HepG2 (cell line): ENCODE data around the gene ENC1. TPM values are rescaled to one million over a fixed set of nuclear protein-coding genes. Genes with fewer than 3 reads are reported as not detected.

Experiments used
- FIP1L1 ChIP-seq: fragments of 200-400 bp; formaldehyde crosslinking; IDR thresholded peaks from 2 replicates; pipeline ENCODE4 v1.6.1; 2018; ENCODE audit warnings: low read depth, mild to moderate bottlenecking, low read length, moderate library complexity, borderline replicate concordance; ENCODE audit not compliant: insufficient read depth
- KLF15 ChIP-seq: sonication (generic); formaldehyde crosslinking; IDR thresholded peaks from 2 replicates; pipeline ENCODE4 v1.8.1; 2023; ENCODE audit warnings: borderline replicate concordance, mild to moderate bottlenecking, inconsistent platforms, missing genetic modification reagents, mixed read lengths
- KMT2B ChIP-seq: IDR thresholded peaks from 2 replicates; pipeline ENCODE4 v1.6.1; 2016; ENCODE audit warnings: missing genetic modification reagents, missing compliant biosample characterization
- MAFG ChIP-seq: sonication (generic); formaldehyde crosslinking; IDR thresholded peaks from 2 replicates; pipeline ENCODE4 v1.5.1; 2020; ENCODE audit warnings: mild to moderate bottlenecking, missing genetic modification reagents
- MATR3 ChIP-seq: sonication (generic); formaldehyde crosslinking; IDR thresholded peaks from 2 replicates; pipeline ENCODE4 v1.4.0; 2020; ENCODE audit warnings: missing genetic modification reagents
- MEIS2 ChIP-seq: sonication (generic); formaldehyde crosslinking; IDR thresholded peaks from 2 replicates; pipeline ENCODE4 v1.9.0; 2021; ENCODE audit warnings: mild to moderate bottlenecking, missing genetic modification reagents
- RBAK ChIP-seq: sonication (generic); formaldehyde crosslinking; IDR thresholded peaks from 2 replicates; pipeline ENCODE4 v1.5.1; 2020; ENCODE audit warnings: mild to moderate bottlenecking, missing genetic modification reagents
- RBM22 ChIP-seq: fragments of 200-400 bp; formaldehyde crosslinking; optimal IDR thresholded peaks from 2 replicates; pipeline ENCODE3; 2017; ENCODE audit warnings: mild to moderate bottlenecking, low read length, moderate library complexity
- TP53 ChIP-seq: sonication (generic); formaldehyde crosslinking; conservative IDR thresholded peaks from 2 replicates; pipeline ENCODE4 v1.4.0; 2020; ENCODE audit warnings: missing genetic modification reagents
- ZFP41 ChIP-seq: sonication (generic); formaldehyde crosslinking; IDR thresholded peaks from 2 replicates; pipeline ENCODE4 v1.4.0; 2020; ENCODE audit warnings: mild to moderate bottlenecking, missing genetic modification reagents, borderline replicate concordance
- ZMYM2 ChIP-seq: sonication (generic); formaldehyde crosslinking; IDR thresholded peaks from 2 replicates; pipeline ENCODE4 v1.8.0; 2022; ENCODE audit warnings: mild to moderate bottlenecking, missing genetic modification reagents
- ZNF331 ChIP-seq: sonication (generic); formaldehyde crosslinking; IDR thresholded peaks from 2 replicates; pipeline ENCODE4 v1.4.0; 2020; ENCODE audit warnings: missing genetic modification reagents
- ZNF619 ChIP-seq: sonication (generic); formaldehyde crosslinking; IDR thresholded peaks from 2 replicates; pipeline ENCODE4 v1.4.0; 2020; ENCODE audit warnings: mild to moderate bottlenecking, missing genetic modification reagents
- polyA plus RNA-seq, 8 experiments: library from polyadenylated mRNA; depleted of rRNA in 3 of 8; stranded (reverse) in 7 of 8; unstranded in 1 of 8; fragments of >200 nt; fragmentation: Illumina TruSeq in 4 of 8; extraction: Trizol in 4 of 8; gene quantifications; 2 replicates each; pipeline versions ENCODE4 v1.2.1 to v1.2.3, GENCODE V29; 2011 to 2016; ENCODE audit warnings: low read depth in 4 of 8, missing spikeins in 1 of 8, mixed read lengths in 1 of 8; ENCODE audit not compliant: insufficient read depth in 1 of 8
- total RNA-seq, 5 experiments: library from RNA; depleted of rRNA; stranded (reverse); fragments of >200 nt; fragmentation: Illumina TruSeq; extraction: Trizol; gene quantifications; 2 replicates each; pipeline ENCODE4 v1.2.3, GENCODE V29; 2016; ENCODE audit warnings: low read depth in 1 of 5
- TF ChIP-seq, protein P1 (sequence below): sonication (generic); formaldehyde crosslinking; IDR thresholded peaks from 2 replicates; pipeline ENCODE4 v1.8.0; 2022; ENCODE audit warnings: mild to moderate bottlenecking, missing genetic modification reagents; ENCODE audit not compliant: insufficient replicate concordance
- TF ChIP-seq, protein P2 (sequence below): sonication (generic); formaldehyde crosslinking; IDR thresholded peaks from 2 replicates; pipeline ENCODE4 v1.4.0; 2020; ENCODE audit warnings: missing genetic modification reagents
- TF ChIP-seq, protein P3 (sequence below): sonication (generic); formaldehyde crosslinking; IDR thresholded peaks from 2 replicates; pipeline ENCODE4 v1.8.0; 2022; ENCODE audit warnings: mild to moderate bottlenecking, missing genetic modification reagents, borderline replicate concordance
- TF ChIP-seq, protein P4 (sequence below): sonication (generic); formaldehyde crosslinking; IDR thresholded peaks from 2 replicates; pipeline ENCODE4 v1.4.0; 2020; ENCODE audit warnings: missing genetic modification reagents
- TF ChIP-seq, protein P5 (sequence below): IDR thresholded peaks from 2 replicates; pipeline ENCODE4 v1.6.1; 2012; ENCODE audit warnings: low read depth, low read length, improper control_type of control experiment

ENC1 gene
- total and polyA plus RNA-seq, 2 of the 13 experiments (the other 11 are each of a cell fraction or from before 2014, with no cell fraction given), result 63.8 to 64.4 TPM

DNA sequence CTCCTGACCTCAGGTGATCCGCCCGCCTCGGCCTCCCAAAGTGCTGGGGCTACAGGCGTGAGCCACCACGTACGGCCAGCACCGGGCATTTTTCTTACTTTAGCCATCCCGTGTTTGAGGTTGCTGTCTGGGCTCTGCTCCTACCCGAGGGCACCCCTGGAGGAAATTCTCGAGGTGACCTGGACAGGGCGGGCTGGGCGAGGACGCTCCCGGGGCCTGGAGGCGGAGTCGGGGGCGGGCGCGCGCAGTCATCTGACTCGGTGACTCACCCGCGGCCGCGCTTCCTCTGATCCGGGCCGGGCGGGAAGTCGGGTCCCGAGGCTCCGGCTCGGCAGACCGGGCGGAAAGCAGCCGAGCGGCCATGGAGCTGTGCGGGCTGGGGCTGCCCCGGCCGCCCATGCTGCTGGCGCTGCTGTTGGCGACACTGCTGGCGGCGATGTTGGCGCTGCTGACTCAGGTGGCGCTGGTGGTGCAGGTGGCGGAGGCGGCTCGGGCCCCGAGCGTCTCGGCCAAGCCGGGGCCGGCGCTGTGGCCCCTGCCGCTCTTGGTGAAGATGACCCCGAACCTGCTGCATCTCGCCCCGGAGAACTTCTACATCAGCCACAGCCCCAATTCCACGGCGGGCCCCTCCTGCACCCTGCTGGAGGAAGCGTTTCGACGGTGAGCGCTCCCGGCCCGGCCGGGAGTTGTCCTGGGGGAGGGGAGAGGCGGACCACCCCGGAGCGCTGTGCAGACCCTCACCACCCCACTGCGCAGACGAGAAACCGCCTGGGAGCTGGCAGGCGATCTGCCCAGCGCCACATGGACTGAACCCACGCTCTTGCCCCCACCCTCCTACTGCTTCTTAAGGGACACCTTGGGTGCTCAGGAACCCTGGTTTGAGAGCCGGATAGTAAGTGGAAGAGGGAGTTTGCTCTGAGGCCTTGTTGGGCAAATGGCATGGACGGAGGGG is 44.6 kb upstream of the ENC1 start, which contains the start of gene HEXB (continued):
- TF ChIP-seq MEIS2 (CRISPR knock-in tag), result peak; percentile 61; the same call in 1 of the 2 replicates
- TF ChIP-seq RBM22, result no peak
- TF ChIP-seq, protein P1, sequence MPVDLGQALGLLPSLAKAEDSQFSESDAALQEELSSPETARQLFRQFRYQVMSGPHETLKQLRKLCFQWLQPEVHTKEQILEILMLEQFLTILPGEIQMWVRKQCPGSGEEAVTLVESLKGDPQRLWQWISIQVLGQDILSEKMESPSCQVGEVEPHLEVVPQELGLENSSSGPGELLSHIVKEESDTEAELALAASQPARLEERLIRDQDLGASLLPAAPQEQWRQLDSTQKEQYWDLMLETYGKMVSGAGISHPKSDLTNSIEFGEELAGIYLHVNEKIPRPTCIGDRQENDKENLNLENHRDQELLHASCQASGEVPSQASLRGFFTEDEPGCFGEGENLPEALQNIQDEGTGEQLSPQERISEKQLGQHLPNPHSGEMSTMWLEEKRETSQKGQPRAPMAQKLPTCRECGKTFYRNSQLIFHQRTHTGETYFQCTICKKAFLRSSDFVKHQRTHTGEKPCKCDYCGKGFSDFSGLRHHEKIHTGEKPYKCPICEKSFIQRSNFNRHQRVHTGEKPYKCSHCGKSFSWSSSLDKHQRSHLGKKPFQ (CRISPR knock-in tag), result no peak
- TF ChIP-seq ZNF619 (CRISPR knock-in tag), result 0 out of 2 replicates have a peak, but pooled peaks have one; percentile 25
- TF ChIP-seq KLF15 (CRISPR knock-in tag), result no peak
- no peak for TF ChIP-seq MATR3
- no peak for TF ChIP-seq FIP1L1
- TF ChIP-seq TP53 (CRISPR knock-in tag), result no peak
- TF ChIP-seq, protein P2, sequence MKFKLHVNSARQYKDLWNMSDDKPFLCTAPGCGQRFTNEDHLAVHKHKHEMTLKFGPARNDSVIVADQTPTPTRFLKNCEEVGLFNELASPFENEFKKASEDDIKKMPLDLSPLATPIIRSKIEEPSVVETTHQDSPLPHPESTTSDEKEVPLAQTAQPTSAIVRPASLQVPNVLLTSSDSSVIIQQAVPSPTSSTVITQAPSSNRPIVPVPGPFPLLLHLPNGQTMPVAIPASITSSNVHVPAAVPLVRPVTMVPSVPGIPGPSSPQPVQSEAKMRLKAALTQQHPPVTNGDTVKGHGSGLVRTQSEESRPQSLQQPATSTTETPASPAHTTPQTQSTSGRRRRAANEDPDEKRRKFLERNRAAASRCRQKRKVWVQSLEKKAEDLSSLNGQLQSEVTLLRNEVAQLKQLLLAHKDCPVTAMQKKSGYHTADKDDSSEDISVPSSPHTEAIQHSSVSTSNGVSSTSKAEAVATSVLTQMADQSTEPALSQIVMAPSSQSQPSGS (CRISPR knock-in tag), result peak; percentile 62; the same call in 1 of the 2 replicates
- TF ChIP-seq ZNF331 (CRISPR knock-in tag), result peak; percentile 73
- TF ChIP-seq ZMYM2 (CRISPR knock-in tag), result peak; percentile 74
- TF ChIP-seq, protein P3, sequence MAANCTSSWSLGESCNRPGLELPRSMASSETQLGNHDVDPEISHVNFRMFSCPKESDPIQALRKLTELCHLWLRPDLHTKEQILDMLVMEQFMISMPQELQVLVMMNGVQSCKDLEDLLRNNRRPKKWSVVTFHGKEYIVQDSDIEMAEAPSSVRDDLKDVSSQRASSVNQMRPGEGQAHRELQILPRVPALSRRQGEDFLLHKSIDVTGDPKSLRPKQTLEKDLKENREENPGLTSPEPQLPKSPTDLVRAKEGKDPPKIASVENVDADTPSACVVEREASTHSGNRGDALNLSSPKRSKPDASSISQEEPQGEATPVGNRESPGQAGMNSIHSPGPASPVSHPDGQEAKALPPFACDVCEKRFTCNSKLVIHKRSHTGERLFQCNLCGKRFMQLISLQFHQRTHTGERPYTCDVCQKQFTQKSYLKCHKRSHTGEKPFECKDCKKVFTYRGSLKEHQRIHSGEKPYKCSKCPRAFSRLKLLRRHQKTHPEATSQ (CRISPR knock-in tag), result 0 out of 2 replicates have a peak, but pooled peaks have one; percentile 46
- no peak for TF ChIP-seq MAFG
- TF ChIP-seq KMT2B (CRISPR knock-in tag), result 0 out of 2 replicates have a peak, but pooled peaks have one; percentile 49
- TF ChIP-seq, protein P4, sequence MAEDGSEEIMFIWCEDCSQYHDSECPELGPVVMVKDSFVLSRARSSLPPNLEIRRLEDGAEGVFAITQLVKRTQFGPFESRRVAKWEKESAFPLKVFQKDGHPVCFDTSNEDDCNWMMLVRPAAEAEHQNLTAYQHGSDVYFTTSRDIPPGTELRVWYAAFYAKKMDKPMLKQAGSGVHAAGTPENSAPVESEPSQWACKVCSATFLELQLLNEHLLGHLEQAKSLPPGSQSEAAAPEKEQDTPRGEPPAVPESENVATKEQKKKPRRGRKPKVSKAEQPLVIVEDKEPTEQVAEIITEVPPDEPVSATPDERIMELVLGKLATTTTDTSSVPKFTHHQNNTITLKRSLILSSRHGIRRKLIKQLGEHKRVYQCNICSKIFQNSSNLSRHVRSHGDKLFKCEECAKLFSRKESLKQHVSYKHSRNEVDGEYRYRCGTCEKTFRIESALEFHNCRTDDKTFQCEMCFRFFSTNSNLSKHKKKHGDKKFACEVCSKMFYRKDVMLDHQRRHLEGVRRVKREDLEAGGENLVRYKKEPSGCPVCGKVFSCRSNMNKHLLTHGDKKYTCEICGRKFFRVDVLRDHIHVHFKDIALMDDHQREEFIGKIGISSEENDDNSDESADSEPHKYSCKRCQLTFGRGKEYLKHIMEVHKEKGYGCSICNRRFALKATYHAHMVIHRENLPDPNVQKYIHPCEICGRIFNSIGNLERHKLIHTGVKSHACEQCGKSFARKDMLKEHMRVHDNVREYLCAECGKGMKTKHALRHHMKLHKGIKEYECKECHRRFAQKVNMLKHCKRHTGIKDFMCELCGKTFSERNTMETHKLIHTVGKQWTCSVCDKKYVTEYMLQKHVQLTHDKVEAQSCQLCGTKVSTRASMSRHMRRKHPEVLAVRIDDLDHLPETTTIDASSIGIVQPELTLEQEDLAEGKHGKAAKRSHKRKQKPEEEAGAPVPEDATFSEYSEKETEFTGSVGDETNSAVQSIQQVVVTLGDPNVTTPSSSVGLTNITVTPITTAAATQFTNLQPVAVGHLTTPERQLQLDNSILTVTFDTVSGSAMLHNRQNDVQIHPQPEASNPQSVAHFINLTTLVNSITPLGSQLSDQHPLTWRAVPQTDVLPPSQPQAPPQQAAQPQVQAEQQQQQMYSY, result 0 out of 2 replicates have a peak, but pooled peaks have one; percentile 30
- TF ChIP-seq RBAK (CRISPR knock-in tag), result no peak
- 0 out of 2 replicates have a peak, but pooled peaks have one; percentile 35 for TF ChIP-seq ZFP41 (CRISPR knock-in tag)
- TF ChIP-seq, protein P5, sequence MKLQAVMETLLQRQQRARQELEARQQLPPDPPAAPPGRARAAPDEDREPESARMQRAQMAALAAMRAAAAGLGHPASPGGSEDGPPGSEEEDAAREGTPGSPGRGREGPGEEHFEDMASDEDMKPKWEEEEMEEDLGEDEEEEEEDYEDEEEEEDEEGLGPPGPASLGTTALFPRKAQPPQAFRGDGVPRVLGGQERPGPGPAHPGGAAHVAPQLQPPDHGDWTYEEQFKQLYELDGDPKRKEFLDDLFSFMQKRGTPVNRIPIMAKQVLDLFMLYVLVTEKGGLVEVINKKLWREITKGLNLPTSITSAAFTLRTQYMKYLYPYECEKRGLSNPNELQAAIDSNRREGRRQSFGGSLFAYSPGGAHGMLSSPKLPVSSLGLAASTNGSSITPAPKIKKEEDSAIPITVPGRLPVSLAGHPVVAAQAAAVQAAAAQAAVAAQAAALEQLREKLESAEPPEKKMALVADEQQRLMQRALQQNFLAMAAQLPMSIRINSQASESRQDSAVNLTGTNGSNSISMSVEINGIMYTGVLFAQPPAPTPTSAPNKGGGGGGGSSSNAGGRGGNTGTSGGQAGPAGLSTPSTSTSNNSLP, result no peak
